GM21390 (cell line): ENCODE results near the gene VSTM2L.

Experiments
- ATAC-seq: cut with Tn5 transposase; IDR thresholded peaks from one replicate; pipeline ENCODE4 v1.9.1; 2021; ENCODE audit not compliant: unreplicated experiment

Gene VSTM2L

GRCh38 chr20:37986873-37987601 is 84.1 kb downstream of the VSTM2L start:
- ATAC-seq, result no peak

DNA sequence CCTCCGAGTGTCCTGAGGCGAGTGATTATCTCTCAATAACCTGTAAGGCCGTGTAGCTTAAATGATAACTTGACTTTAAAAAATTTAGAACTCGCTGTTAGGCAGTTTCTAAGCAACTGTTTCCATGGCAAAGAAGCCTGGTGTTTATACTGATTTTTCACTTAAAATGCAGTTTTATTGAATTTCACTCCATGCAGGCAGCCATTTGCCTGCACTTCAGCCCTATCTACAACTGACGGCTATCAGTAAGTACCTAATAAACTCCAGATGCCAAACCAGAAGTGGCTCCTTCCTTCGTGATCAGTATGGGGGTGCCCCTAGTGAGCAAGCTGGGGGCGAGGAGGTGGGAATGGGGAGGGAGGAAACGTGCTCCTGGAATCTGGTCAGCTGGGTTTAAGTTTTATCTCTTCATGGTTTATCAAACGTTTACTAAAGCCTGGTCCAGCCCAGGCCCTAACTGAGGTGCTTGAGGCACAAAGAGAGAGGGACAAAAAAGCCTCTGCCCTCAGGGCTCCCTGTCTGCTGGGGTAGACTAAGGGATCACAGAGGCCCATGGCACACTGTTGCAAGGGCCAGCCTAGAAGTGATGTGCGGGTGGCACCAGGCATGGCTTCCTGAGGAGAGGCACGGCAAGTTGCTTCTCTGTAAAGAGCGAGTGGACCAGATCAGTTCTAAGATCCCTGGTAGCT is 84.8 kb downstream of the VSTM2L start:
- no peak for ATAC-seq

DNA sequence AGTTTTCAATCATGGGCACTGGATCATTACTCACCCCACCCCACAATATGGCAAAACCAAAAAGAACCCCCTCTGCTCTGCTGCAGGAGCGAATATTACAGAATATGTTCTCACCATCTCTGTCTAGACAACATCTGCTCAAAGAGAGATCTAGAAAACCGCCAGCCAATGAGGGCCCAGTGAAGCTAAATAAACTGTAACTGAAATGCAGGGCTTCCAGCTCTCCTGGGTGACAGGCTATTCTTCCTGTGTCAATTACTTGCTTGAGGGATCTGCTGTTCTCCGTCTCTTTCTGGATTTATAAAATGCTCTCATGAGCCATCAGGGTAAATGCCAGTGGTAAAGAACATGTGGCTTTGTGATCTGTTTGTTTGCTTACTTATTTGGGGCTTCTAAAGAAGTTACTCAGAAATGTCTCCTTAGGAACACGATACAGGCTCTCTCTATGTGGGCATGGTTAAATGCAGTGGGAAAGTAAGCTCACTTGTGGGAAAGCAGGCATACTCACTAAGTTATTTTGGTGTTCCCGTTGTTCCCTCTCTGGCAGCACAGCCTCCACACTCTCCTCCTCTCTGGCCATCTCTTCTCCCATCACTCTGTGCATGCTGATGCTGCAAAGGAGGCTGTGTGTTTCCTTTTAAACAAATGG is 85.5 kb downstream of the VSTM2L start:
- no peak for ATAC-seq

- ATAC-seq, result no peak
Measured at GRCh38 chr20:37989601-37990295, 86.8 kb downstream of the VSTM2L start.

GRCh38 chr20:37990571-37991151 is 87.7 kb downstream of the VSTM2L start:
- peak; percentile 98 for ATAC-seq

DNA sequence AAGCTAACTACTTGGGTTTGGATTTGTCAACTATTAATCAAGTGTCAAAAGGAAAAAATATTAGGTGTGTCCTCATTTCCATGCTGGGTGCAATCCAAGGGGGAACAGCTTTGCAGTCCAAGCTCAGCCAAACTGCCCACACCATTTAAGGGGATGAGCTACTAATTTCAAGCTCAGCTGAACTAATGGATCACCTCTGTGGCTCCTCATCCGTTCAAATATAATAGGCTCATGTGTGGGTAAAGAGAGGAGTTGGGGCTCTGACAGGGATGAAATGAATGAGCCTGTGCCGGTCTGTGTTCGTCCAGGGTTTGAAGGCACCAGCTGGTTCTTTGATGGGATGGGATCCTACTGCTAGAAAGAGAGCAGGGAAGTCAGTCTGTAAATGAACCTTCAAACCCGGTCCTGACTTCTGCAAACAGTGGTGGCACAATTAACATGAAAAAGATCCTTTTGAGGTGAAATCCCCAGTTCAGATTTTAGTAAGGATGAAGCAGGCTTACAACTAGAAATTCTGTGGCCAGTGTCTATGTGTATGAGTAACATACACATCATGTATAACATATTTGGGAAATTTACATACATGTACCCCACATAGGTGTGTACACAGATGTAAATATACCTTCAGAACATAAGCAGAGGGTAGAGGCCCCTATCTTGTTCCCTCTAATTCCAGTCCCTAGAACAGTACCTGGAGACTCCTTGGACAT is 88.4 kb downstream of the VSTM2L start:
- ATAC-seq, result no peak

GRCh38 chr20:37991908-37992307 is 89.0 kb downstream of the VSTM2L start:
- no peak for ATAC-seq

DNA sequence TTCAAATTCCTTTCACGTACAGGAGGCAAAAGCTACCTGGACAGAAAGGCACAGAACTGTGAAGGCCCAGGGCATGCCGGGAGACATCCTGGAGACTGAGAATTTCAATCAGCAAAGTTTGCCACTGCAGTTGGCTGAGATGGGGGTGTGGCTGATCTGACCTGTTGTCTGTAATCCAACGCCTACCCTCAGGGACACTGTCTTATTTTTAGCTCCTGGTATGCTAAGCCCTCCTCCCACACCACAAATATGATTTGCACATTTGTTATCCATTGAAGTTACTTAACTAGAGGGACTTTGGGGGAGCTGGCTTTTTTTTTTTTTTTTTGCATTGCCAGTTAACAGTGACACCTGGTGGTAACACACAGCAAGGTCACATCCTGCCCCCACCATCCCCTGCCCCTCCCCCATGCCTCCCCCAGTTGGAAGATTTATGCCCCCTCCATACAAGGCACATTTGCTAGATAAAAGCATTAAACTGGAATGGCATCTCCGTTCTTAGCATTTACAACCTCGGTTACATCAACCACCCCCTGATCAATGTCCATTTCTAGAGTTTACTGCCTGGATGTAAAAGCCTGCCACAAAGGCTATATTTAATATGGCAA is 90.0 kb downstream of the VSTM2L start:
- ATAC-seq, result no peak

DNA sequence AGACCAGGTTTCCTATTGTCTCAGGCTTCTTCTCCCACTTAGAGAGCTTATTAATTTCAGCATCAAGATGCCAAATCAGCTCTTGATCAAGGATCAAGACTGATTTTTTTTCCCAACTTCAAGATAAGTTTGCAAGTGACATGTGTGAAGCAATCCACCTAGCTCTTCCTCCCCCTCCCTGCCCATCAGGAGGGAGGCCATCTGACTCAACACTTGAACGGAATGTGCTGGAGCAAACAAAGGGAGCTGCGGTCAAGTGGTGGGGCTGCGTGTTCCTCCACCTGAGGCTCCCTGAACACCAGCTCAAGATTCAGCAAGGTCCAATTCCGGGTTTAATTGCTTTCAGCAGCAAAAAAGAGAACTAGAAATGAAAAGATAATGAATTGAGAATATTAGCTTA is 91.6 kb downstream of the VSTM2L start:
- no peak for ATAC-seq
